ENCODE measurements around the gene ATG16L1.

The ATG16L1 gene

DNA sequence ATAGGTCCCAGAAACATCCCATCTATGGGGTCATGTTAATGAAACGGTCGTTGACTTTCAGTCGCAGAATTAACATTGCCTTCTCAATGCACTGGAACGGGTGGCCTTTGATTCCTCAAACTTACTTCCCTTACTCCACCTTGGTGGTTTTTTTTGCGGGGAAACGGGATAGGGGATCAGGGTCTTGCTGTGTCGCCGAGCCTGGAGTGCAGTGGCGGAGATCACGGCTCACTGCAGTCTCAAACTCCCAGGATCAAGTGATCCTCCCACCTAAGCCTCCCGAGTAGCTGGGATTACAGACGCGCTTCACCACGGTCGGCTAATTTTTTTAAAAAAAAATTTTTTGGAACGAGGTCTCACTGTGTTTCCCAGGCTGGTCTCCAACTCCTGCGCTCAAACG, 754 bp downstream of the ATG16L1 start:
- no peak for TF ChIP-seq CTCF (IDR thresholded peaks at IDR 0.05; ENCODE audit: control insufficient read depth, extremely low read depth, insufficient read depth)
- H3K4me3 ChIP-seq (ENCODE audit: low read depth, low read length): peak overlapping the region; percentile 93
- DNase-seq (ENCODE audit: low read depth): no peak

- no peak overlapping the region for H3K4me3 ChIP-seq (ENCODE audit: low read depth, low read length)
- no peak for TF ChIP-seq CTCF (IDR thresholded peaks at IDR 0.05; ENCODE audit: control insufficient read depth, extremely low read depth, insufficient read depth)
- DNase-seq (ENCODE audit: low read depth): no peak
These were observed 3.7 kb downstream of the ATG16L1 start for GRCh38 chr2:233255151-233255550.

DNA sequence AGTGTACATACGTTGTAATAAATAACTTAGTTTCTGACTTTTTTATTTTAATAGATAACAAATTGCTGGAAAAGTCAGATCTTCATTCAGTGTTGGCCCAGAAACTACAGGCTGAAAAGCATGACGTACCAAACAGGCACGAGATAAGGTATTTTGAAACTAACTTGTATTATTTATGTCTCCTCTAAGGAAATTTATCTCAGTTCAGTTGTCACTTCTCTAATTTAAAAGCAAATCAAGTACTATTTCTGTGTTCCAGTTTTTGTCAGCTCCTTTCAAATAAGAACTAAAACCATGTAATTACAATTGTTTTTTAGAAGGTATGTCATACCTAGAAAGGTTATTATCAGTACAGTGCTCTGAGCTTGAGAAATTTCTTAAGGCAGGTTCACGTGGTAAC, 4.6 kb downstream of the ATG16L1 start:
- no peak for TF ChIP-seq CTCF (IDR thresholded peaks at IDR 0.05; ENCODE audit: control insufficient read depth, extremely low read depth, insufficient read depth)
- no peak overlapping the region for H3K4me3 ChIP-seq (ENCODE audit: low read depth, low read length)
- no peak for DNase-seq (ENCODE audit: low read depth)

DNA sequence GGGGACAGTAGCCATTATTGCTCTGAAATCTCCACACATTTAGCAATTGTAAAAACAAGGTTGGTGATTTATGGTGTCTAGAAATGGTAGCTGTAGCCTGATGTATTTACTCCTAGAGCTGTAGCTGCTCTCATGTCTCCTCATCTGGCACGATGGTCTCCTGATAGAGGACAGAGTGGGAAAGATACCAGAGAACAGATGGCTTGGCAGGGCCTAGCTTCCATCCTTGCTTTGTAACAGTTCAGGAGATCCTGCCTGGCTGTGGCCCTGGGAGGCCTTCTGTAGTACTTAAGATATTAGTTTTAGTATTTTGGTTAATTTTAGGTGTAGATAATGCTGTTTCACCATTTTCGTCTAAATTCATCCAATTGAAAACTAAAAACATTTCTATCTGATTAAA, 6.7 kb downstream of the ATG16L1 start:
- DNase-seq (ENCODE audit: low read depth): no peak
- TF ChIP-seq CTCF (IDR thresholded peaks at IDR 0.05; ENCODE audit: control insufficient read depth, extremely low read depth, insufficient read depth): no peak
- no peak overlapping the region for H3K4me3 ChIP-seq (ENCODE audit: low read depth, low read length)

- H3K4me3 ChIP-seq (ENCODE audit: low read depth, low read length): no peak overlapping the region
- no peak for TF ChIP-seq CTCF (IDR thresholded peaks at IDR 0.05; ENCODE audit: control insufficient read depth, extremely low read depth, insufficient read depth)
- DNase-seq (ENCODE audit: low read depth): no peak
These were observed 8.3 kb downstream of the ATG16L1 start for GRCh38 chr2:233259730-233260129.

DNA sequence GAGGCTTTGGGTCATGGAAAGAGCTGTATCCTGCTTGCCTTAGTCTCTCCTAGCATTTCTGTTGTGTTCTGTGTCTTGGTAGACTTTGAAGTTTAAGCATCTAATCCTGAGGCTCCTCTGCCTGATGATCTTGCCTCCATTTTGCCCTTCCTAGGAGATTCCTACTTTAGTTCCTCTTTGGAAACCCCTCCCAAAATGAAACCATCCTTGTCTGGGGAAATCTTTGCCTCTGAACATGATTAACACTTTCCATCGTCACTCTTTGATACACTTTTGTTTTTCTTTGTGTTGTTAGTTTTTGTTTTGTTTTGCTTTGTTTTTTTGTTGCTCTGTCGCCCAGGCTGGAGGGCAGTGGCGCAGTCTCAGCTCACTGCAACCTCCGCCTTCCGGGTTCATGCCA, 9.2 kb downstream of the ATG16L1 start:
- no peak for DNase-seq (ENCODE audit: low read depth)
- no peak for TF ChIP-seq CTCF (IDR thresholded peaks at IDR 0.05; ENCODE audit: control insufficient read depth, extremely low read depth, insufficient read depth)
- no peak overlapping the region for H3K4me3 ChIP-seq (ENCODE audit: low read depth, low read length)

DNA sequence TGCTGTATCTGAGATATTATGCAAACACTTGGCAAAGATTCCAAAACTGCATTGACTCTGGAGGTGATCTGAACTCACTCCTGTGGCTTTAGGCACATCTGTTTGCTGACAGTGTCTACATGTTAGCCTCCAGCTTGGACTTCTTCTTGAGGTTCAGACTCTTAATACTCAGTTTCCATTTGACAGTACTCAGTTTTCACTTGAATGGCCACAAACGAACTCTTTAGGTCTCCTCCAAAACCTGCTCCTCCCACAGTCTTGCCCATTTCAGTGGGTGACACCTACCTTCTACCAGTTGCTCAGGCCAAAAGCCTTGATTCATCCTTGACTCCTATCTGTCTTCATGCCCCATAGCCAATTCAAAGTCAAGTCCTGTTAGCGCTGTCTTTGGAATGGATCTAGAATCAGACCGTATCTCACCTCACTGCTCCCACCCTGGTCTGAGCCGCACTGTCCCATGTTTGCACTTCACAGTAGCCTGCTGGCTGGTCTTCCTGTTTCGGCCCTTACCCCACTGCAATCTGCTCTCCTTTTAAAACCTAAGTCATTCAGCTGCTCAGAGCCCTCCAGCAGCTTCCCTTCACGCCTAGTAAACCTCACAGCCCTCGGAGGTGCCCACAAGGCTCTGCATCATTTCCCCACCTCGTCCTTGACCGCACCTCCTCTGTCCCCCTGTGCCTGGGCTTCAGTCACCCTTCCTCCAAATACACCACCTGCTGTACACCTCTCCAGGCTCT, 10.5 kb downstream of the ATG16L1 start:
- H3K4me3 ChIP-seq (ENCODE audit: low read depth, low read length): no peak overlapping the region
- DNase-seq (ENCODE audit: low read depth): no peak

More for the DNA sequence above, 10.5 kb downstream of the ATG16L1 start:
- TF ChIP-seq CTCF (IDR thresholded peaks at IDR 0.05; ENCODE audit: control insufficient read depth, extremely low read depth, insufficient read depth): no peak
